OCI-LY1 (cell line): ENCODE data around the gene CFD.
"Not testable (repeated sequence)": the region's sequence is repeated elsewhere in the genome, so short reads cannot be mapped to it uniquely, and the experiment has no call there.

Experiments
- H2AFZ ChIP-seq: fragments of 200-600 bp; sonication (generic), shearing (Covaris generic); 2 replicates; pipeline ENCODE4 v1.6.0; 2014; ENCODE audit warnings: antibody characterized with exemption, mild to moderate bottlenecking, low read length
- H3F3A ChIP-seq: fragments of 200-600 bp; sonication (generic), shearing (Covaris generic); 2 replicates; pipeline ENCODE4 v1.6.0; 2014; ENCODE audit warnings: mild to moderate bottlenecking, antibody characterized with exemption, low read length, moderate library complexity; ENCODE audit not compliant: insufficient read depth
- H3K27ac ChIP-seq: fragments of 200-600 bp; sonication (generic); 2 replicates; pipeline ENCODE4 v1.5.1; 2014; ENCODE audit warnings: low read length, mixed run types, mild to moderate bottlenecking, low read depth; ENCODE audit not compliant: poor library complexity, severe bottlenecking
- H3K27me3 ChIP-seq: fragments of 200-600 bp; sonication (generic); 2 replicates; pipeline ENCODE4 v1.6.0; 2014; ENCODE audit warnings: antibody characterized with exemption, mild to moderate bottlenecking, low read length, moderate library complexity; ENCODE audit not compliant: insufficient read depth
- H3K36me3 ChIP-seq: fragments of 200-600 bp; sonication (generic); 2 replicates; pipeline ENCODE4 v1.6.1; 2014; ENCODE audit warnings: mild to moderate bottlenecking, antibody characterized with exemption, low read length, moderate library complexity, mixed read lengths; ENCODE audit not compliant: insufficient read depth
- H3K4me1 ChIP-seq: fragments of 200-600 bp; sonication (generic); 2 replicates; pipeline ENCODE4 v1.5.1; 2014; ENCODE audit warnings: mild to moderate bottlenecking, low read length, moderate library complexity; ENCODE audit not compliant: insufficient read depth, severe bottlenecking
- H3K4me2 ChIP-seq: fragments of 200-600 bp; sonication (generic), shearing (Covaris generic); 2 replicates; pipeline ENCODE4 v1.6.1; 2014; ENCODE audit warnings: low read length
- H3K4me3 ChIP-seq: fragments of 200-600 bp; sonication (generic); 2 replicates; pipeline ENCODE4 v1.5.1; 2014; ENCODE audit warnings: low read length, low read depth, mild to moderate bottlenecking, mixed read lengths; ENCODE audit not compliant: poor library complexity, severe bottlenecking
- H3K79me2 ChIP-seq: fragments of 200-600 bp; shearing (Covaris generic); 2 replicates; pipeline ENCODE4 v1.6.1; 2016; ENCODE audit warnings: mixed run types, low read length, mixed read lengths; ENCODE audit not compliant: insufficient read depth
- H3K9ac ChIP-seq: fragments of 200-600 bp; sonication (generic), shearing (Covaris generic); 2 replicates; pipeline ENCODE4 v1.6.1; 2014; ENCODE audit warnings: mild to moderate bottlenecking, low read length, mixed read lengths
- H3K9me2 ChIP-seq: fragments of 200-600 bp; sonication (generic), shearing (Covaris generic); 2 replicates; pipeline ENCODE4 v1.6.1; 2014; ENCODE audit warnings: low read depth, mild to moderate bottlenecking, low read length, mixed read lengths
- H3K9me3 ChIP-seq: fragments of 200-600 bp; shearing (Covaris generic); 2 replicates; pipeline ENCODE4 v1.6.1; 2014; ENCODE audit warnings: low read length, mixed read lengths
- H4K20me1 ChIP-seq: fragments of 200-600 bp; sonication (generic), shearing (Covaris generic); 2 replicates; pipeline ENCODE4 v1.6.0; 2016; ENCODE audit warnings: mild to moderate bottlenecking, low read length; ENCODE audit not compliant: insufficient read depth
- CTCF ChIP-seq: fragments of 200-600 bp; sonication (generic), shearing (Covaris generic); IDR thresholded peaks from 2 replicates; pipeline ENCODE4 v1.5.1; 2017; ENCODE audit warnings: mild to moderate bottlenecking, antibody characterized with exemption, low read length, moderate library complexity, mixed read lengths
- EZH2 ChIP-seq: fragments of 200-600 bp; sonication (generic), shearing (Covaris generic); IDR thresholded peaks from 2 replicates; pipeline ENCODE4 v1.8.0; 2017; ENCODE audit warnings: borderline replicate concordance, mixed run types, mild to moderate bottlenecking, antibody characterized with exemption, low read length, moderate library complexity, mixed read lengths

CFD gene

GRCh38 chr19:853014-853585, 6.4 kb upstream of the CFD start:
- Histone ChIP-seq H3K27me3 (no peaks in the 10 kb centered on the region; the same call in 1 of the 2 replicates), H2AFZ (no peak overlapping the region), H3K79me2 (no peaks in the 10 kb centered on the region), H3K27ac (no peak overlapping the region), H3K9me2 (no peaks in the 10 kb centered on the region), H3K4me2 (no peak overlapping the region), H3K4me3 (no peak overlapping the region), H4K20me1 (no peaks in the 10 kb centered on the region), H3K4me1 (no peaks in the 10 kb centered on the region), H3F3A (no peaks in the 10 kb centered on the region), H3K36me3 (no peaks in the 10 kb centered on the region), H3K9me3 (no peaks in the 10 kb centered on the region), H3K9ac (no peak overlapping the region)
- TF ChIP-seq CTCF = no peak
- TF ChIP-seq EZH2 = no peak

- not testable (repeated sequence) for H3K4me3 ChIP-seq, H3F3A ChIP-seq, H4K20me1 ChIP-seq, H3K79me2 ChIP-seq, H3K27me3 ChIP-seq, H3K9ac ChIP-seq, H3K4me1 ChIP-seq, H3K36me3 ChIP-seq, H2AFZ ChIP-seq, H3K9me3 ChIP-seq, H3K27ac ChIP-seq, H3K4me2 ChIP-seq, H3K9me2 ChIP-seq
These were observed 5.7 kb upstream of the CFD start for GRCh38 chr19:853614-854220.

GRCh38 chr19:854549-854948, 4.9 kb upstream of the CFD start:
- Histone ChIP-seq H3K27ac (no peak overlapping the region), H3K79me2 (no peaks in the 10 kb centered on the region), H3K9me3 (no peaks in the 10 kb centered on the region), H4K20me1 (no peaks in the 10 kb centered on the region), H3K4me1 (no peaks in the 10 kb centered on the region), H3K36me3 (no peaks in the 10 kb centered on the region), H3K27me3 (no peaks in the 10 kb centered on the region; the same call in 1 of the 2 replicates), H3K4me2 (no peak overlapping the region), H3F3A (no peaks in the 10 kb centered on the region), H3K9me2 (no peaks in the 10 kb centered on the region), H2AFZ (no peak overlapping the region), H3K9ac (no peak overlapping the region), H3K4me3 (no peak overlapping the region)
- TF ChIP-seq EZH2 = no peak
- TF ChIP-seq CTCF = no peak

- H3K27me3 ChIP-seq = no peaks in the 10 kb centered on the region; the same call in 1 of the 2 replicates
- no peaks in the 10 kb centered on the region for H3K9me3 ChIP-seq
- no peak overlapping the region for H3K27ac ChIP-seq
- no peaks in the 10 kb centered on the region for H3K4me1 ChIP-seq
- no peaks in the 10 kb centered on the region for H3K9me2 ChIP-seq
- no peaks in the 10 kb centered on the region for H3K36me3 ChIP-seq
- no peak overlapping the region for H2AFZ ChIP-seq
- no peak overlapping the region for H3K4me3 ChIP-seq
- H3F3A ChIP-seq = no peaks in the 10 kb centered on the region
- no peak overlapping the region for H3K4me2 ChIP-seq
- no peaks in the 10 kb centered on the region for H4K20me1 ChIP-seq
- H3K9ac ChIP-seq = no peak overlapping the region
- H3K79me2 ChIP-seq = no peaks in the 10 kb centered on the region
- TF ChIP-seq CTCF = no peak
- no peak for TF ChIP-seq EZH2
These were observed 4.3 kb upstream of the CFD start for GRCh38 chr19:855142-855541.
